DOHH2 (cell line): Measurements from ENCODE around the gene PRDM15.

Experiments used
- CTCF ChIP-seq: fragments of 200-600 bp; sonication (generic); IDR thresholded peaks from one replicate; pipeline ENCODE4 v1.5.1; 2014; ENCODE audit warnings: antibody characterized with exemption, mild to moderate bottlenecking, low read depth, low read length; ENCODE audit not compliant: poor library complexity, severe bottlenecking
- EZH2phosphoT487 ChIP-seq: fragments of 200-600 bp; sonication (generic); IDR thresholded peaks from 2 replicates; pipeline ENCODE4 v1.6.1; 2017; ENCODE audit warnings: borderline replicate concordance, mild to moderate bottlenecking, antibody characterized with exemption, low read length, moderate library complexity, mixed read lengths

GRCh38 chr21:41846033-41846317 lies 33.2 kb downstream of the PRDM15 start:
- no peak for TF ChIP-seq CTCF
- no peak for TF ChIP-seq EZH2phosphoT487
